ENCODE measurements around the gene RPH3AL.

GRCh38 chr17:337453-337852 lies 15.2 kb downstream of the RPH3AL start:
- TF ChIP-seq POLR2A (IDR thresholded peaks at IDR 0.05; ENCODE audit: low read depth, low read length) (no peak), POLR2AphosphoS5 (IDR thresholded peaks at IDR 0.05; ENCODE audit: low read depth, low read length) (no peak), TAF1 (IDR thresholded peaks at IDR 0.05; ENCODE audit: borderline replicate concordance, low read depth, low read length) (no peak)

Measured in GM12892 (cell line).